M059J (cell line): Measurements from ENCODE around the gene ZFYVE1. TPM values are rescaled to one million over a fixed set of nuclear protein-coding genes. Genes with fewer than 3 reads are reported as not detected.
"Not testable (repeated sequence)": the region's sequence is repeated elsewhere in the genome, so short reads cannot be mapped to it uniquely, and the experiment has no call there.

Experiments
- DNase-seq: peaks from one replicate; pipeline ENCODE4 v3.0.0-alpha.2; 2012; ENCODE audit warnings: low read depth
- total RNA-seq: library from RNA; depleted of rRNA; stranded (reverse); fragments of >200 nt; shearing (Covaris generic); gene quantifications from 2 replicates; pipeline ENCODE4 v1.2.3, GENCODE V29; 2014

Gene ZFYVE1
- total RNA-seq, 1 experiment from 2014 or later, result 13.8 TPM

DNA sequence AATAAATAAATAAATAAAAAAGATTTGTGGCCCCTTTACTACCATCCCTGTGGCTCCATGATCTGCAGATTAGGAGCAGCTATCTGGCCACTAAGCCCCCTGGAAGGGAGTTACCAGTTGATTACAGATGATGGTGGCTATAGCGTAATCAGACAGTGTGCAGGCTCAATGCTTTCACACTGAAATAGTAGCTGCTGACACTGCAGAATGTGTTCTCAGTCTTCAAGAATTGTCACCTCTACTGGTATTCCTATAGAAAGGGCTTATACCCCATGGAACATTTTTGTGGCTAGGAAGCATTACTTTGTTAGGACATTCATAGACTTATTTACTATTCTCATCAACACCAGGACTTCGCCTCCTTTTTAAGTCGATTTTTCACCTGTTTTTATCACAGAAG is 69.7 kb downstream of the ZFYVE1 start:
- no peak for DNase-seq

DNA sequence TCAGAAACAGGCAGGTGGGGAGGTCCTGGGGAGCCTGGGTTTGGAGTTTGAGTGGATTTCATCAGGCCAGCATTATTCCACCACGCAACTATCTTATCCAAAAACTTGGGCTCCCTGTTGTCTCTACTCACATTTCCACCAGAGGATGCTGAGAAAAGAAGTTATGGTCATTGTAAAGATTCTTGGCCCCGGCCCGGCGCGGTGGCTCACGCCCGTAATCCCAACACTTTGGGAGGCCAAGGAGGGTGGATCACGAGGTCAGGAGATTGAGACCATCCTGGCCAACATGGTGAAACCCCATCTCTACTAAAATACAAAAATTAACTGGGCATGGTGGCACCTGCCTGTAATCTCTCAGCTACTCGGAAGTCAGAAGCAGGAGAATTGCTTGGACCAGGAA is 70.2 kb downstream of the ZFYVE1 start:
- not testable (repeated sequence) for DNase-seq

DNA sequence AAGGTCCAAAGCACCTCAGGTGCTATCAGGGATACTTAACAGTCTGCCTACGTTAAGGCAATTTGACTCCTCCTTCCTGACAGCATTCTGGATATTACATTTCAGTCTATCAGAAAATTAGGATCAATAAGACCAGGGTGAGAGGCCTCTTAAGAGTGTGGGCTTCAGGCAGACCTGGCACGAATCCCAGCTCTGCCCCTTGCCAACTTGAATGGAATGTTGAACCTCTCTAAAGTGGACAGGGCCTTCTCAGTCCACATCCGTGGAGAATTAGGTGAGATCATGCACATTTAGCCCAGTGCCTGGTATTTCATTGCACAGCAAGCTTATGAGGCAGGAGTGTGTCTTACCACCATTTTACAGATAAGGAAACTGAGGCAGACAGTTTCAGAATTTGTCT is 74.7 kb downstream of the ZFYVE1 start:
- DNase-seq, result no peak

DNA sequence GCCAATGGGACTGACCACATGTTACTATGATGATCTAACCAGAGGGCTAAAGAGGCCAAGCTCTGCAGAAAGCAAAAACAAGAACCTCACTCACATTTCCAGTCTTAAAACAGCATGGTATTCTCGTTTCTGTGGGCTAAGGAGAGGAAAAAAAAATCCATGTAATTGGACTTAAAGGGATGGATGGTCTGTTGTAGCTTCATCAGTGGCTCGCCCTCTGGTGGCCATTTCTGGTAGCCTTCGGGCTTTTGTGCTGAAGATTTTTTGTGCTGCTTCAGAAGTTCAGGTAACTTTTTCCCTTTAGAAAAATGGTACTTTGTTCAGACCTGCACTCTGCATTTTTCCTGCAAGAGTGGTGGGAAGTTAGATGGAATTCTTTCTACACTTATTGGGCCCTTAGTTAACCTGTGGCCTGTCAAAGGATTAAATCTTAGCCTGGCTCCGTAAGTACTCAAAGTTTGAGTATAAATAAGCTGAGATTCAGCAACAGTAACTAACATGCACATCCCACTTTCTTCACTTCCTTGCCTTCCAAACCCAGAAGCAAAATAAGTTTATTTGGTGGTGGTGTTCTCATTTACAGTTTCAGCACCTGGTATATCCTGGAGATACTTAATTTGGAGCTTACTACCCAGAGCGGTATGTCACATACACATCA is 78.3 kb downstream of the ZFYVE1 start:
- peak; percentile 52 for DNase-seq

DNA sequence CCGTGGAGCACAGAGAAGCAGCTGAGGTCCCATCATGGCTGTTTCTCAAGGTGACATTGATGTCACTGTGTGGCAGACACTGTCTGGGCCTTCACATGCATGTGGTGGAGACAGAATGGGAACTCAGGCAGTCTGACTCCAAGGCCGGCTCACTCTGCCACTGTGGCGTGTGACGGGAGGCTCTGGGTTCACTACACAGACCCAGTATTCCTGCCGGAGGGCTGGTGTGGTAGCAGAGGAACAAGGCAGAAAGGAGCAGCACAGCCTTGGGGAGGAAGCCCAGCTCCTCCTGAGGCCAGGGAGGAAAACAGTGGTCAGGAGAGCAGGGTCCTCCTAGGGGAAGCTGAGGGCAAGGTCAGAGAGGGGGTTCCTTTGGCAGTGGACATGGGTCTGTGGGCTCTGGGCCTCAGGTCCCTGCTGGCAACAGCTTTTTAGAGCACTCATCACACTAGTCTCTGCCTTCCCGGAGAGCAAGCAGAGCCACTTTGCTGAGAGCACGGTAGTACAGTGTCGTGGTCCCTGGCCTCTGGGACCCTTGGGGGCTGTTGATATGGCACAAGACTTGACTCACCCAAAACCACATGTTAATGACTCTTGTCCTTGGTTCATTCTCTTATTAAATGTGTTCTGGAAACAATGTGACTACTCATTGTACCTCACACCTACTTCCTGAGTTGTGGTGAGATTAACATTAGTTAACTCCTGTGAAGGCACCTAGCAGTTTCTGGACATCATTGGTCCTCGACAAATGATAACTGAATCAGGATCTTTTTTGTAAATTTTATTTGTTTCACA is 79.3 kb downstream of the ZFYVE1 start:
- DNase-seq, result peak; percentile 45

DNA sequence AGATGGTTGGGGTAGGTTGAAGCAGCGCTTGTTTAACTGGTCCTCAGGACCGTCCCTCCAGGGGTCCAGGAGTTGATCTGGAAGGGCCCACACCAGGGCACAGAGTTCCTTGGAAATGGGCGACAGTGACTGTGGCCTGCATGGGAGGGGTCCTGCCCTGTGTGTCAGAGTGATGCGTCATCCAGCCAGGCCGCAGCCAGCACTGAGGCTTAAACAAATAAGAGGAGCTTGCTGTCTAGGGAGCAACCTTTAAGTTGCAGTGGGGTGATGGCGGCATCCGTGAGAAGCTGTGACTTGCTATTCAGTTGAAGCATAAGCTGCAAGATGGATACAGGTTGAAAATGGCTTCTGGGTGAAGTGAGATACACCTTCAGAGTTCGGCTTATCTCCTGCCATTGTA is 80.4 kb downstream of the ZFYVE1 start:
- peak; percentile 47 for DNase-seq

DNA sequence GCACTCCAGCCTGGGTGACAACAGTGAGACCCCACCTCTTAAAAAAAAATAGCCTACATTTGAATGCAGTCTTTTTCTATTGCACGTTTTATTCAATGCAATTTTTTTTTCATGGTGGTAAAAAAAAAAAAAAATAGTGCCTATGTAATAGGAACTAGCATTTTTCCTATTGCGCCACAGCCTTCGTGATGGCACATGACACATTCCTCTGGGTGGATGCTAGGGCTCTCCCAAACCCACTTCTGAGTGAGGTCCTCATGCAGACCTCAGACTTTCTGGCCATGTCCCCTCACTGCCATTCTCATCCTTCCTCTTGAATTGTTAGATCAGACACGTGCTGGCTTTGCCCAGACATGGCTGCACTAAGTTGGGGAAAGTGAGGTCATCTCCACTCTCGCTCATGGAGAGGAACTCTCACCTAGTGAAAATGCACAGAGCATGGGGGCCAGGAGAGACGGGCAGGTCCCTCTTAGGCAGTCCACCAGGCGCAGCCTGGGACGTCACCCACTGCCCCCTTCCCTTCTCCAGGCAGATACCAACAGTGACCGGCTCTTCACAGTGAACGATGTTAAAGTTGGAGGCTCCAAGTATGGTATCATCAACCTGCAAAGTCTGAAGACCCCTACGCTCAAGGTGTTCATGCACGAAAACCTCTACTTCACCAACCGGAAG is 81.4 kb downstream of the ZFYVE1 start:
- DNase-seq, result no peak

DNA sequence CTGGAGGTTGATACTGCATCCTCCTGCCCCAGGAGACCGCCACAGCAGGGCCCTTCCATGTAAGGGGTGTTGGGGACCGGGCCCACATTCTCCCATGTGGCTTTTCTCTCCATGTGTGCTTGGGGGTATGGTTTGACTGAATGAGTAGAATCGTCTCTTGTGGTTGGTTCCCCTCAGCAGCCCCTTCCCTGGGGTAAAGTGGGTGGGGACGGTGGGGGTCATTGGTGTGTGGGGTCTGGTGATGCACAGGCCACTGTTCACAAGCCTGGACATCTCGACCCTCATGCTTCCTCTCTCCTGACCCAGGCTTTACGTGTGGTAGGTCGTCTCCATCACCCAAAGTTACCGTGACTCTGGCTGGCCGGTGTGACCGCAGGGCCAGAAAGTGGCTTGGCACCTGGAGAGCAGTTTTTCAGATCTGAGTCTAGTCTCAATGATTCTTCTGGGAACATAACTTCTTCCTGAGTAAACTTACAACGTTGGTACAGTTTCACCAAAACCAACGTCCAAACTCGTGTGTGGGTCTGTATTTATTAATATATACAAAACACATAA is 83.0 kb downstream of the ZFYVE1 start:
- DNase-seq, result no peak

DNA sequence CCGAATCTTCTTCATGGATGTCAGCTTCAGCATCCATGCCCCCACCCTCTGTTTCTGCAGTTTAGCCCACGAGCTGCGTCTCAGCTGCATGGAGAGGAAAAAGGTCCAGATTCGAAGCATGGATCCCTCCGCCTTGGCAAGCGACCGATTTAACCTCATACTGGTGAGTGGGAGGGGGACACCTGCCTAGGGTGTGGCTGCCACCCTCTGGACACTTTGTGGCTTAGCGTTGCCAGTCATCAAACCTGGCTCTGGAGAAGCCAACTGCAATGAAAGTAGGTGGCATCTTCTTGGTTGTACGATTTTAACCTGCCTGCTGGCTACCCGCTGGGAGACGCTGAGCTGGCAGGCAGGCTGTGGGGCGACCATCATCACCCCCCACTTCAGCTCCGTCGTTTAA is 84.0 kb downstream of the ZFYVE1 start:
- DNase-seq, result no peak

DNA sequence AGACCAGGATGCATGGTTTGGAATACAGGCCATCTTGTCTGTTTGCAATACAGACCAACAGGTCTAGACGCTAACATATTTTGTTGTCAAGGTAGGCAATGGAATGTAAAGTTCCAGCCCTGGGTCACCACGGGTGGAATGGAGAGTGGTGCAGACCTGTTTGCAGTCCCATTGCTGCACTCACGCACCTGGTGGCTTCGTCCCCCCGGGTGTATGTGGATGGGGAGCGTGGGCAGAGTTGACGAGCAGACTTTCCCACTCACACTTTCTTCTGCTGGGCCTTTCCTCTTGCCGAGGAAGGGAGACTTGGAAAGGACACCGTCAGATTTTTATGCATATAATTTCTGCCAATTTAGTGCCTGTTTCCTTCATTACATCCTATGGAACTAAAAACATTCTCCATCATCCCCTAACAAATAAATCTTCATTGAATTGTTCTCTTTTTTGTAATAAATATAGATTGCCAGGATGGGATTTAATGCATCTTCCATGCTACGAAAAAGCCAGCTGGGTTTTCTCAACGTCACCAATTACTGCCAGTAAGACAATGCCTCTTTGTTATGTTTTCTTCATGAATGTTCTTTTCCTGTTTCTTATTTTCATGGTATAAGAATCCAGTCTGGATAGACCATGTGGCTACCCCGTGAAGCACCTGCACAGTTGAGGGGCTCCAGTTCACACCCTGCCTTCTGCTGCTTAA is 85.5 kb downstream of the ZFYVE1 start:
- DNase-seq, result no peak

DNA sequence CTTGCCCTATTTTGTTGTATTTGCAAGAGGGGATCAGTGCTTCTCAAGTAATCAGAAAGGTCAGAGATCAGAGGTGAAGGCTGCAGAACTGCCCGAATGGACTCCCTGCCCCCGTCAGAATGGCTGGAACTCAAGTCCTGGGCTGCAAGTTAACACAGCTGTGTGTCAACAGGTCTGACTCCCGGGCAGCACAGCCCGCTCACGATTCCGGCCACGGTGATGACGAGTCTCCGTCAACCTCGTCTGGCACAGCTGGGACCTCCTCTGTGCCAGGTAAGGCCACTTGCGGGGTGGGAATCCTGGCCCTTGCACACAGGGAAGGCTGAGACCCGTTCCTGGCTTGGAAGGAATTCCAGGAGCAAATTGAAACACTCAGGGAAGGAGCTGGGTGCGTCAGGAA is 87.3 kb downstream of the ZFYVE1 start:
- DNase-seq, result no peak

DNA sequence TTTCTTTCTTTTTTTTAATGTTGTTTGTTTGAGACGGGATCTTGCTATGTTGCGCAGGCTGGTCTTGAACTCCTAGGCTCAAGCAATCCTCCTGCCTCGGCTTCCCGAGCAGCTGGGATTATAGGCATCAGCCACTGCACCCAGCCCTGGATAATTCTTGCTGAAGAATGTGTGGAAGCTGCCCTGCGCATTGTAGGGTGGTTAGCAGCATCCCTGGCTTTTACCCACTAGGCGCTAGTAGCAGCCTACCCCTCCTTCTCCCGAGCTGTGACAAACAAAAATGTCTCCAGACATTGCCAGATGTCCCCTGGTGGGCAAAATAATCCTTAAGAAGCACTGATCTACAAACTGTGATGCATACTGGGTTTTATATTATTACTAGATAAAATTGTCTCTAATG is 94.0 kb downstream of the ZFYVE1 start:
- DNase-seq, result no peak

DNA sequence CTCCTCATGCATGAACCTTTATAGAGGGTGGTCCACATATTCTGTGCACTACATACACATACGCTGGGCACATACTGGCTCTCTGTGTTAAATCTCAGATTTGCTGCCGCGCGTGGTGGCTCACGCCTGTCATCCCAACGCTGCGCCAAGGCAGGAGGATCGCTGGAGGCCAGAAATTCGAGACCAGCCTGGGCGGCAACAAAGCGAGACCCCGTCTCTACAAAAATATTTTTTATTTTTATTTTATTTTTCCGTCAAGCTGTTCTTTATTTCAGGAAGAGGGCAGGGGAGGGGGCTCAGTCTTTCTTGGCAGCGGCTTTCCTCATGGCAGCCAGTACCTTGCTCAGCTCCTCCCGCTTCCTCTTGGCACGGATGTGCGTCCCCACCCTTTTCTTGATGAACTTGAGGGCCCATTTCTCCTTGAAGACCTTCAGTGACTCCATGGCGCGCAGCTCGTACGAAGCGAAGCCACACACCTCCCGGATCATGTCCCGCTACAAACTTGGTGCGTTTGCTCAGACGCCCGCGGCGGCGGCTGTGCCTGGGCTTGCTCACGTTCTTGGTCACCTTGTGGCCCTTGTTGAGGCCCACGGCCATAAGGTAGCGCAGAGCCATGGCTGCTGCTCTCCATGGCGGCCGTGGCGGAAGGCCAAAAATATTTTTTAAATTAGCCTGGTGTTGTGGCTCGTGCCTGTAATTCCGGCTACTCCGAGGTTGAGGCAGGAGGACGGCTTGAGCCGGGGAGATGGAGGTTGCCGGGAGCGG is 97.4 kb downstream of the ZFYVE1 start:
- DNase-seq, result no peak

DNA sequence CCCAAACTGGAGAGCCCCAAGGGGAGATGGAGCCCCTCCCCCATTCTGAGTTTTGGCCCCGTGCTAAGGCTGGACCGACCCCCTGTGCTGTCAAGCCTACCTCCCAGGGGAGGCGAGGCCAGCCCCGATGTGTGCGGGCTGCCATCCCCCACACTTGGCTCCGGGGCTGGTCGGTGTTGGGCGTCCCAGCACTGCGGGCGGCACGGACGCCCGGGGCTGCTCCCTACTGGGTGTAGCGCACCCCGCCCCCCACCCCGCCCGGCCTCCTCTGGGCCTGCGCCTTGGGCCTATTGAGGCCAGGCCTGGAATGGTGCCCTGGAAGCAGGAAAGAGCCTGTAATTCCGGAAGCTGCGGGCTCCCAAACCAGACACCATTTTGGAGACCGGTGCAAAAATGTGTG is 98.0 kb downstream of the ZFYVE1 start:
- no peak for DNase-seq

DNA sequence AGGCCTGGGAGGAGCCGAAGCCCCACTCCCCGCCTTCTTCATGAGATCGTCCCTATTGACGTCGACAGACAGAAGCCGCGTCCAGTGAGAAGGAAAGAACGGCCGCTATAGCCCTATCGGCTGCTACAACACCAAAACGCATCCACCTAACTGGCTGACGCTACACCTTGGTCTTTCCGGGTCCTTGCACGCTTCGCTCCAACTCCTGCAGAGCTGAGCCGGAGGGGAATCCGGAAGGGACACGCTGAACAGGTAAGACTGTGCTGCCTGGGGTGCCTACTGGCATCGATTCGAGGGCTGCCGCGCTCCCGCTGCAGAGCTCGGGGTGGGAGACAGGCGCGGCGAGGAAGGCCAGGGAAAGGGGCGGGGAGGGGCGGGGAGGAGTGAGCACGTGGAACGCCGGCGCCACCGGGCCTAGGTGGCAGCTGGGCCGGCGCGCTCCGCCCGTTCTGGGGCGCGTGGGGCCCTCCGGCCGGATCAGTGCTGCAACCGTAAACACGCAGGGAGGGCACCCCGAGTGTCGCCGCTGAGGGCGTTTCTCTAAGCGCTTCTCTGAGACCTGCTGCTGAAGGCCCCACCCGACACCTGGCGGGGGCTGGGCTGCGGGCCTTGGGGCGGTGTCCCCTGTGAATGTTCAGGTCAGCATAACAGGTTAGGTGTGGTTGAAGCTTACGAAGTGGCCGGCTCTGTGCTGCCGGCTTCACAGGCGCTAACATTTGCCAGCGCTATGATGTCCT is 100.4 kb downstream of the ZFYVE1 start, which contains the start of gene DCAF4:
TSS of gene DCAF4 (plus strand) at position 173 of the 737 bp plus-strand sequence. CDS start 11,515 bp downstream, outside the sequence.
- peak; percentile 99 for DNase-seq

DNA sequence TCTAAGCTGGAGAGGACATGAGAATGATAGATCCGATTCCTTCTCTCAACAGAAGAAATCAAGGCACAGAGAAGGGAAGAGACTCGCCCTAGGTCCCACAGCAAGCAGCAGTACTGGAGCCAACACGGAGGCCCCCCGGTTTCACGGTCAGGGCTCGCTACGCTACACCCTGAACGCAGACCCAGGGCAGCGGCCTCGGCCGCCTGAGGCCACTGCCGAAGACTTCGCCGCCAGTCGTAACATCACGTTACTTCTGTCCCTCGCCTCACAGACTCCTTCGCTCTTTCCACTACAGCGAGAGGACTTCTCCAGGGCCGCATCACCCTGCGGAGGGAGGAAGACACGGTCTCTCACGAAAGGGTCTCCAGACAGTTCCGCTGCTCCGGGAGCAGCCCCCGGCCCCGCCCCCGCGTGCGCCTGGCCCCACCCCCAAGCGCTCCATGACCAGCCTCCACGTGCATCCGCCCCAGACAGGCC is 101.1 kb downstream of the ZFYVE1 start:
- DNase-seq, result no peak

DNA sequence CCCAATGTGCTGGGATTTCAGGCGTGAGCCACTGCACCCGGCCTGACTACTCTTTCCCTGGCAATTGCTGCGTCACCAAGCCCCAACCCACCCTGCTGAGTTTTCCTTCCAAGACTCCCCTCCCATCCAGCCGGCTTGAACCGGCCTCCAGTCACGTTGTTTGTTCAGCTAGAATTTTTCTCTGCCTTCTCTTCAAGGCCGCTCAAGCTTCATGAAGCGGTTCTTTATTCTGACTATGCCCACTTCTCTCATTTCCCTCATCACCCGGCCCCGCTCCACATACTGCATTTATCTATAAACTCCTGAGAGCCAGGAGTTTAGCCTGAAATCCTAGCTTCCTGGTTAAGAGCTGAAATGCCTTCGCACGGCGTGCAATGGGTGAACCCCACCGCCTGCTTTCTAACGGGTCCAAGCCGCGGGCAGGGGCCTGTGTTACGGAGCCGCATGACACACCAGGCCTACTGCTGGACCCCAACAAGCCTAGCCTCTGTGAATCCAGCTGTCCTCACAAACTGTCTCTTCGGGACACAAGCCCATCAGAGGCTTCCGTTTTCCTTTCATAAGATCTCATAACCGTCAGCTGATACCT is 101.6 kb downstream of the ZFYVE1 start:
- no peak for DNase-seq

DNA sequence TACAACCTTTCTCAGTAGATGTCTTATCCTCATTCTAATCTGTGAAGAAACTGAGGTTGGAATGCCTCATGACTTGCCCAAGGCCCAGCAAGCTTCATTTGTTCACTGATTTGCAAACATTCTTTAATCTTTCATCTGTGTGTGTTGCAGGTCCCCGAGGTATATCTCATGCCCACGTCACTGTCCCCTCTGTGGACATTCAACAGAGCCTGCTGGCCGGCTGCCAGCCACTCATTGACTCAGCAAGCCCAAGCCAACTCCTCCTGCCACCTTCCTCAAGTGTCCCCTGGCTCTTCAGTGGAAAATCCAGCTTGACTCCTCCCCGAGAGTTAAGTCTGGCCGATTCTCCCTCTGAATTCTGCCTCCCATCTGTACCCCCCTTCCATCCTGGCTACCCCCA is 102.6 kb downstream of the ZFYVE1 start:
- peak; percentile 41 for DNase-seq

DNA sequence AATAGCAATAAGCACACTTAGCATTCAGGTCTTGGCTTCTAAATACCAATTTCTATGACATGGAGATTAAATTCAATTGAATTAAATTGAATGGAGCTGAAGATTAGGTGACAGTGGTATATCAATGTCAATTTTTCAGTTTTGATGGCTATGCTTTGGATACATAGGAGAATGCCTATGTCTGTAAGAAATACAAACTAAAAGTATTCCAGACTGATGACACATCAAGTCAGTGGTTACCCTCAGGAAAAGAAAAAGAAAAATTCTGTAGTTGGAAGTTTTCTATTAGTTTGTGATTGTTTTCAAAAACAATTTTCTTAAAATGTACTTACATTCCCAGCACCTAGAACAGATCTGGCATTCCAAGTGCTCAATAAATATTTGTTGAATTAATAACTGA is 105.5 kb downstream of the ZFYVE1 start:
- no peak for DNase-seq

DNA sequence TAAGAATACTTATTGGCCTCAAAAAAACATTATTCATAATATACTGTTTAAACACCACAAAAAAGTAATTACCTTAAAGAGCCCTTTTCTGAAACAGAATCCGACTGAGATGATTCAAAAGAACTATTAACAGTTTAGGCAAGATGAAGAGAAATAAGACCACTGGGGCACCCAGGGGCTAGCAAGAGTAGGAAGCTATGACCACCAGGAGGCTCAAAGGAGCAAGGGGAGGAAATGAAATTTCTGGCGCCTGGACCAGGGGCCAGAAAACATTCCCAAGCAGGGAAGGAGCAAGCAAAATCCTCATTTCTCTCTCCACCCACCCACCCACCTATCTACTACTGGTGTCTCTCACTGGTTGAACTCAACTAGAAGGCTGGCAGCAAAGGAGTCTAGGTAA is 106.9 kb downstream of the ZFYVE1 start:
- no peak for DNase-seq
